HG03280 (cell line): Measurements from ENCODE around the gene PIGC.
A peak's percentile ranks its signal among the peaks of the same experiment; 100 is the strongest.

ENCODE experiments used
- ATAC-seq: cut with Tn5 transposase; IDR thresholded peaks from one replicate; pipeline ENCODE4 v1.9.1; 2021; ENCODE audit warnings: mild to moderate bottlenecking, moderate library complexity; ENCODE audit not compliant: unreplicated experiment

PIGC gene

GRCh38 chr1:172400722-172401105 lies 43.2 kb downstream of the PIGC start:
- no peak for ATAC-seq

DNA sequence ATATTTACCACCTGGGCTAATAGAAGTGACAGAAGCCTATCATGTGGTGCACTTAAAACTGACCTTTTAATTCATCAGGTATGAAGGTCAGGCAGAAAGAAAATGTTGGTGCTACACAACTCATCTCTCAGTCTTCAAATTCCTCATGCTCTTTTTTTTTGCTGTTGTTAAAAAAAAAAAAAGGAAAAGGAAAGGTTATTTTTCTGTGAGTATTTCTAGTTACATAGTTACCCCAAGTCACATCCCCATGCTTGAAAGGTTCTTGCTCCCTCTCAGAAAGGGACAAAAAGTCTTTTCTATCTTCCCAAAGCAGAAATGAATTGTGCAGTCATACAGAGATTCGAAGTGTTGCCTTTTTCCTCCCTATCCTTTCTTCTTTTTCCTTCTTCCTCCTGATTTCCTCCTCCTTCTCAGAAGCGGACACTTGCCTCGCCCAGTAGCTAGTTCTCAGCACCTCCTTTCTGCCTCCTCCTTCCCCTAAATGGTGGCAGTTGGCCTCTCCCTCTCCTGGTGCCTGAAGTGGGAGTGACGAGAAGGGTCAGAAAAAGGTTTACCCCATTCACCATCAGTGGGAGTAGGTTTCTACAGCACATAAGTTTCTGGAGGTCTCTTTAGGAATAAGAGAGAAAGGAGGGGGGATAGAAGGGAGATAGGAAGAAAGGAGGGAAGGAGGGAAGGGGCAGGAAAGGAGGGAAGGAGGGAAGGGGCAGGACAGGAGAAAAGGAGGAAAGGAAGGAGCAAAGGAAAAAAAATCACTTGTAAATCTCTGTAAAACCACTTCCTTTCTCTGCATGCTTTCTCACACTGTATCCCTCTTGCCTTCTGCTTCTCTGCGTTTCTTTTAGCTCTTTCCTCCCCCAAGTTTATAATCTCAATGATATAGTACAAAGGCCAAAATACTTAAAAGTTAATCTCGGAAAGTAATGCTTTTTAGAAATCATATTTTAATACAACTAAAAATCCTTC lies 43.8 kb downstream of the PIGC start:
- ATAC-seq, result no peak

DNA sequence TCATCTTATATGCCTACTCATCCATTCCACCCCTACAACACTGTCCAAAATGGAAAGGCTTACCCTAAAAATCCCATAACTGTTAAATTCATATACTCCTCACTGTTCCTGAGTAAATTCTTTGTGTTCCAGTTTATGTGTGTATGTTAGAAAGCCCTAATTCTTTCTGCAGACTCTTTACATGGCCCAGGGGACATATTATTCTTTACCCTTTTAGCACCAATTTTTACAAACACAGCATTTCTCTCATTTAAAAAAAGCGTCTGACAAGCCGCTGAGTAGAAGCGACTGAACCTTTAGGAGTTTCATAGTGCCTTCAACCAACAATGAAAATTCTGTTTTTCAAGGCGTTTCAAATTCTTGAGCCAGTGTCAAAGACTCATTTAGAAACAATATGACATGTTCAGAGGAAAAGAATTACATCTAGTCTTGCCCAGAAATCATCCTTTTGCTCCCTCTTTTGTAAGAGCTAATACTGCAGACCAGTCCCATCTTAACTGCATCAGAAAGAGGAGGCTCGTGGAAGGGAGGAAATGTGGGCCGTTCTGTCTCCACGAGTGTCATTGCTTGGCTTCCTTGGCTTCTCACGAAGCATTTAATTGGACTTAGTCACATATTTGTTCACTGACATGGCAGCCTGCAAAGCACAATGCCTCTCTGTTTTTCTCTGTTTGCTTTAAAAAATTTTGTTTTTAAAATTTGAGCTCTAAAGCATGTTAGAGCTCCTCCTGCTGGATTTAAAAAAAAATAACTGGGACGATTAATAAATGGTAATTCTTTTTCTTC lies 44.7 kb downstream of the PIGC start:
- ATAC-seq, result no peak

GRCh38 chr1:172398193-172398592 lies 45.7 kb downstream of the PIGC start:
- no peak for ATAC-seq

DNA sequence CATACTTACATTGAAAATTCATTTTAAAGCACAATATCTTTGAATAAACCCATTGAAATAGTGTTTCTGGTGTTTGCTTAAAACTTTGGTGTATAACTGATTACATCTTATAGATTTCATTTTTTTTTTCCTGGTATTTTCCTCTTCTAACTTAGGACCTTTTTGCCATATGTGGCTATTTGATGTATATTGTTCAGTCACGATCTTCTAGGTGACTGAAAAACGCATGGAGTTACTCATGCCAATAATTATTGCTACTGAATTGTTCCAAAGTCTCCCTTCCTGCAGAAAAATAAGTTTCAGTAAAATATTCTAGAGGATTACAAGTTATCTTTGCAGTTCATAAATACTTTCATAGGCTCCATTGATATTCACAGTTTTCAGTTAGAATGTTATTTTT lies 46.2 kb downstream of the PIGC start:
- no peak for ATAC-seq

DNA sequence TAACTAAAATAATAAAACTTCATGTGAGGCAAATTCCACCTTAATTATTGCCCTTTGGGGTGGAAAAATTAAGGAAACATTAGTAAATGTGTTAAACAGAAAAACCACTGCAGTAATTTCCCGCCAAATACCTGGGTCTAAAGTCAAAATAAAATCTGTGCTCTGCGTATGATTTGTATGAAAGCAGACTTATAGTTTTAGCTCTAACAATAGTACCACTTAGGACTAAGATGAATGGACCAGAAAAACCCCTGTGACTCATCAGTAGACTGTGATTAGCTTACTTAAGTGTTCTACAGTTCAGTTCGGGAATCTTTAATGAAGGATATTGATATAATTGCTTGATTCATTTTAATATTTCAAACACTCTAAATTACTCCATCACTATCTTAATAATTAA lies 46.6 kb downstream of the PIGC start:
- ATAC-seq, result no peak

GRCh38 chr1:172395576-172395975 lies 48.3 kb downstream of the PIGC start:
- no peak for ATAC-seq

GRCh38 chr1:172394811-172395210 lies 49.1 kb downstream of the PIGC start:
- no peak for ATAC-seq

GRCh38 chr1:172394141-172394751 lies 49.6 kb downstream of the PIGC start:
- ATAC-seq, result peak; percentile 81

GRCh38 chr1:172393354-172393753 lies 50.5 kb downstream of the PIGC start:
- no peak for ATAC-seq

DNA sequence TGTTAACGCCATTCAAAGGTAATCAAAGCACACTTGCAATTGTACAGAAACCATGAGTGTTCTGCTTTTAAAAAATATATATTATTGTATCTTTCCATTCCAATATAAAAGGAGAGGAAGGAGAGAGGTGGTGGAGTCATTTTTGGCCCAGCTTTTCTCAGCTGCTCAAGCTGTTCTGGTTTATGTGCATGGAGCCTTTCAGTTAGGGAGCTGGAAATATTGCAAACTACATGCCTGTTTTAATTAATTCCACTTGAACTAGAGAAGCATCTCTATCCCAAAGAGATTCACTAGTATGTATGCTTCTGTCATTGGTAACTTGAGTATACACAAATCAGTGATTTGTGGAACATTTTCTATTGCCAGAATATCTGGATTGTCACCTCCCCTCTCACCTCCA lies 51.9 kb downstream of the PIGC start:
- ATAC-seq, result no peak
